ENCODE data around the gene CYP2C8.

CYP2C8 gene

GRCh38 chr10:95031656-95032055 lies 37.6 kb downstream of the CYP2C8 start:
- no peak overlapping the region for H3K4me3 ChIP-seq (ENCODE audit: low read depth, low read length)
- no peak for DNase-seq (ENCODE audit: low read depth)
- no peak for TF ChIP-seq CTCF (IDR thresholded peaks at IDR 0.05; ENCODE audit: control insufficient read depth, extremely low read depth, insufficient read depth)

GRCh38 chr10:95026461-95026860 lies 42.8 kb downstream of the CYP2C8 start:
- TF ChIP-seq CTCF (IDR thresholded peaks at IDR 0.05; ENCODE audit: control insufficient read depth, extremely low read depth, insufficient read depth), result no peak
- no peak for DNase-seq (ENCODE audit: low read depth)
- H3K4me3 ChIP-seq (ENCODE audit: low read depth, low read length), result no peak overlapping the region

GRCh38 chr10:94997741-94998174 lies 71.5 kb downstream of the CYP2C8 start:
- TF ChIP-seq CTCF (IDR thresholded peaks at IDR 0.05; ENCODE audit: control insufficient read depth, extremely low read depth, insufficient read depth), result no peak
- no peak for DNase-seq (ENCODE audit: low read depth)
- no peak overlapping the region for H3K4me3 ChIP-seq (ENCODE audit: low read depth, low read length)

- DNase-seq (ENCODE audit: low read depth), result no peak
- TF ChIP-seq CTCF (IDR thresholded peaks at IDR 0.05; ENCODE audit: control insufficient read depth, extremely low read depth, insufficient read depth), result no peak
- H3K4me3 ChIP-seq (ENCODE audit: low read depth, low read length), result no peak overlapping the region
These were observed 76.5 kb downstream of the CYP2C8 start for GRCh38 chr10:94992811-94993210.

GRCh38 chr10:94991243-94991888 lies 77.9 kb downstream of the CYP2C8 start:
- DNase-seq (ENCODE audit: low read depth), result no peak
- H3K4me3 ChIP-seq (ENCODE audit: low read depth, low read length), result no peak overlapping the region
- no peak for TF ChIP-seq CTCF (IDR thresholded peaks at IDR 0.05; ENCODE audit: control insufficient read depth, extremely low read depth, insufficient read depth)

- H3K4me3 ChIP-seq (ENCODE audit: low read depth, low read length), result no peak overlapping the region
- TF ChIP-seq CTCF (IDR thresholded peaks at IDR 0.05; ENCODE audit: control insufficient read depth, extremely low read depth, insufficient read depth), result no peak
- DNase-seq (ENCODE audit: low read depth), result no peak
These were observed 80.1 kb downstream of the CYP2C8 start for GRCh38 chr10:94989192-94989591.

Data from LNCaP clone FGC (cell line).